OCI-LY1 (cell line): ENCODE measurements around the gene SLC35G6.

Source experiments
- CTCF ChIP-seq: fragments of 200-600 bp; sonication (generic), shearing (Covaris generic); IDR thresholded peaks from 2 replicates; pipeline ENCODE4 v1.5.1; 2017; ENCODE audit warnings: mild to moderate bottlenecking, antibody characterized with exemption, low read length, moderate library complexity, mixed read lengths
- EZH2 ChIP-seq: fragments of 200-600 bp; sonication (generic), shearing (Covaris generic); IDR thresholded peaks from 2 replicates; pipeline ENCODE4 v1.8.0; 2017; ENCODE audit warnings: borderline replicate concordance, mixed run types, mild to moderate bottlenecking, antibody characterized with exemption, low read length, moderate library complexity, mixed read lengths

- TF ChIP-seq CTCF (no peak), EZH2 (no peak)
Observed at GRCh38 chr17:7438656-7439460, 42.4 kb upstream of the SLC35G6 start.
